GM12873 (cell line): ENCODE results near the gene DTL.

ENCODE experiments used
- TF ChIP-seq, protein P1 (sequence below): IDR thresholded peaks from 2 replicates; pipeline ENCODE4 v1.5.1; 2012; ENCODE audit warnings: low read depth, mild to moderate bottlenecking, moderate library complexity, low read length, control low read depth; ENCODE audit not compliant: insufficient read depth; ENCODE audit errors: missing control alignments

Gene DTL

GRCh38 chr1:212044851-212045250 is 9.3 kb downstream of the DTL start:
- TF ChIP-seq, protein P1, sequence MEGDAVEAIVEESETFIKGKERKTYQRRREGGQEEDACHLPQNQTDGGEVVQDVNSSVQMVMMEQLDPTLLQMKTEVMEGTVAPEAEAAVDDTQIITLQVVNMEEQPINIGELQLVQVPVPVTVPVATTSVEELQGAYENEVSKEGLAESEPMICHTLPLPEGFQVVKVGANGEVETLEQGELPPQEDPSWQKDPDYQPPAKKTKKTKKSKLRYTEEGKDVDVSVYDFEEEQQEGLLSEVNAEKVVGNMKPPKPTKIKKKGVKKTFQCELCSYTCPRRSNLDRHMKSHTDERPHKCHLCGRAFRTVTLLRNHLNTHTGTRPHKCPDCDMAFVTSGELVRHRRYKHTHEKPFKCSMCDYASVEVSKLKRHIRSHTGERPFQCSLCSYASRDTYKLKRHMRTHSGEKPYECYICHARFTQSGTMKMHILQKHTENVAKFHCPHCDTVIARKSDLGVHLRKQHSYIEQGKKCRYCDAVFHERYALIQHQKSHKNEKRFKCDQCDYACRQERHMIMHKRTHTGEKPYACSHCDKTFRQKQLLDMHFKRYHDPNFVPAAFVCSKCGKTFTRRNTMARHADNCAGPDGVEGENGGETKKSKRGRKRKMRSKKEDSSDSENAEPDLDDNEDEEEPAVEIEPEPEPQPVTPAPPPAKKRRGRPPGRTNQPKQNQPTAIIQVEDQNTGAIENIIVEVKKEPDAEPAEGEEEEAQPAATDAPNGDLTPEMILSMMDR: no peak

DNA sequence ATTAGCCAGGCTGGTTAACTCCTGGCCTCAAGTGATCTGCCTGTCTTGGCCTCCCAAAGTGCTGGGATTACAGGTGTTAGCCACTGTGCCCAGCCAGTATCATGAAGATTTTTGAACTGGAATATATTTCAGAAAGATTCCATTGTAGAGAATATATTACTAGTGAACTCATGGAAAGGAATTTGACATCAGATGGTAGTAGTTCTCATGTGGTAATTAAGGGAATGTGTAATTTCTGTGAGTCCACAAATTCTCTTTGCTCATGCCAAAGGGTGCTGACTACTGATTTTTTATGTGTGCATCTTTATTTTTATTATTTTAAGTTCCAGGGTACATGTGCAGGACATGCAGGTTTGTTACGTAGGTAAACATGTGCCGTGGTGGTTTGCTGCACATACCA is 10.4 kb downstream of the DTL start:
- TF ChIP-seq, protein P1: no peak

- TF ChIP-seq, protein P1: no peak
Observed at GRCh38 chr1:212053993-212054392, 18.4 kb downstream of the DTL start.

GRCh38 chr1:212055333-212055732 is 19.8 kb downstream of the DTL start:
- TF ChIP-seq, protein P1: no peak

DNA sequence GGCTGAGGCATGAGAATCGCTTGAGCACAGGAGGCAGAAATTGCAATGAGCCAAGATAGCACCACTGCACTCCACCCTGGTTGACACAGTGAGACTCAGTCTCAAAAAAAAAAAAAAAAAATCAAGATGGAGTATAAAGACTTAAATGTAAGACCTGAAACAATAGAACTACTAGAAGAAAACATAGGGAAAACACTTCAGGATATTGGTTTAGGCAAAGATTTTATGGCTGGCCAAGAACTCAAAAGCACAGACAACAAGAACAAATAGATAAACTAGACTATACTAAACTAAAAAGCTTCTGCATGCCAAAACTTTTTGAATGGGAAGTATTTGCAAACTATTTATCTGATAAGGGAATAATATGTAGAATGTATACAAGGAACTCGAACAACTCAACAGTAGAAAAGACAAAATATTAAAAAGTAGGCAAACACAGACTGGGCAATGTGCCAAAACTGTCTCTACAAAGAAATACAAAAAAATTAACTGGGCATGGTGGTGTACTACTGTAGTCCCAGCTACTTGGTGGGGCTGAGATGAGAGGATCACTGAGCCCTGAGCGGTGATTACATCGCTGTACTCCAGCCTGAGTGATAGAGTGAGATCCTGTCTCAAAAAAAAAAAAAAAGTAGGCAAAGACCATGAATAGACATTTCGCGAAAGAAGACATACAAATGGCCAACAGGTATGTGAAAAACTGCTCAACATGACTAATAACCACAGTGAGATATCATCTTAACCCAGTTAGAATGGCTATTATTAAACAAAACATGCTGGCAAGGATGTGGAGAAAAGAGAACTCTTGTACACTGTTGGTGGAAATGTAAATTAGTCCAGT is 25.3 kb downstream of the DTL start:
- TF ChIP-seq, protein P1: no peak

DNA sequence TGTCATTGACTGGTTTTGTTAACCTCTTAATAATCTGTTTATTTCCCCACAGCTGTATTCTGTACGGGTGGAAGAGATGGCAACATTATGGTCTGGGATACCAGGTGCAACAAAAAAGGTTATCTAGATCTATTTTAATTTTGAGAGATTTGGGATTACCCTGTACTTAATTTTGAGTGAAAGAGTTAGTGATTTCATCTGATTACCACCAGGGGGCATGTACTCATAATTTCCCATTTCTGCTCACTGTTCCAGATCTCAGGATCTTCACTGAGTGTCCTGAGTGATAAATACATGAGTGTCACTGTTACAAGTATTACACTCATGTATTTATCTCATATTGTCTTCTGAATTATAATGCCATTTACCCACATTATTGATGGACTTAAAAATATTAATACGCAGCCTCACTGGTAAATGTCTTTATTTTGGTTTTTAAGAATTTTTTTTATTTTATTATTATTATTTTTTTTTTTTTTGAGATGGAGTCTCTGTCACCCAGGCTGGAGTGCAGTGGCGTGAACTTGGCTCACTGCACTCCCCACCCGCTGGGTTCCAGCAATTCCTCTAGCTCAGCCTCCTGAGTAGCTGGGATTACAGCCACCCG is 27.4 kb downstream of the DTL start:
- TF ChIP-seq, protein P1: peak; percentile 67

- TF ChIP-seq, protein P1: no peak
Observed at GRCh38 chr1:212067787-212068186, 32.2 kb downstream of the DTL start.
